ENCODE results near the gene FPGT.

- no peak for TF ChIP-seq ZSCAN20 (CRISPR knock-in tag; IDR thresholded peaks at IDR 0.05)
- no peak for TF ChIP-seq RAD21 (conservative IDR thresholded peaks at IDR 0.05 in 1 of 2, IDR thresholded peaks at IDR 0.05 in 1 of 2)
- TF ChIP-seq POLR2A (IDR thresholded peaks at IDR 0.05; ENCODE audit: low read length), result no peak
- TF ChIP-seq BHLHE40 (IDR thresholded peaks at IDR 0.05; ENCODE audit: low read depth, low read length), result no peak
- TF ChIP-seq HOXA7 (CRISPR knock-in tag; IDR thresholded peaks at IDR 0.05), result no peak
- TF ChIP-seq, protein P1, sequence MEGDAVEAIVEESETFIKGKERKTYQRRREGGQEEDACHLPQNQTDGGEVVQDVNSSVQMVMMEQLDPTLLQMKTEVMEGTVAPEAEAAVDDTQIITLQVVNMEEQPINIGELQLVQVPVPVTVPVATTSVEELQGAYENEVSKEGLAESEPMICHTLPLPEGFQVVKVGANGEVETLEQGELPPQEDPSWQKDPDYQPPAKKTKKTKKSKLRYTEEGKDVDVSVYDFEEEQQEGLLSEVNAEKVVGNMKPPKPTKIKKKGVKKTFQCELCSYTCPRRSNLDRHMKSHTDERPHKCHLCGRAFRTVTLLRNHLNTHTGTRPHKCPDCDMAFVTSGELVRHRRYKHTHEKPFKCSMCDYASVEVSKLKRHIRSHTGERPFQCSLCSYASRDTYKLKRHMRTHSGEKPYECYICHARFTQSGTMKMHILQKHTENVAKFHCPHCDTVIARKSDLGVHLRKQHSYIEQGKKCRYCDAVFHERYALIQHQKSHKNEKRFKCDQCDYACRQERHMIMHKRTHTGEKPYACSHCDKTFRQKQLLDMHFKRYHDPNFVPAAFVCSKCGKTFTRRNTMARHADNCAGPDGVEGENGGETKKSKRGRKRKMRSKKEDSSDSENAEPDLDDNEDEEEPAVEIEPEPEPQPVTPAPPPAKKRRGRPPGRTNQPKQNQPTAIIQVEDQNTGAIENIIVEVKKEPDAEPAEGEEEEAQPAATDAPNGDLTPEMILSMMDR (IDR thresholded peaks at IDR 0.05), result no peak
- TF ChIP-seq SMC3 (IDR thresholded peaks at IDR 0.05), result no peak
- no peak for TF ChIP-seq EP300 (IDR thresholded peaks at IDR 0.05)
- TF ChIP-seq, protein P2, sequence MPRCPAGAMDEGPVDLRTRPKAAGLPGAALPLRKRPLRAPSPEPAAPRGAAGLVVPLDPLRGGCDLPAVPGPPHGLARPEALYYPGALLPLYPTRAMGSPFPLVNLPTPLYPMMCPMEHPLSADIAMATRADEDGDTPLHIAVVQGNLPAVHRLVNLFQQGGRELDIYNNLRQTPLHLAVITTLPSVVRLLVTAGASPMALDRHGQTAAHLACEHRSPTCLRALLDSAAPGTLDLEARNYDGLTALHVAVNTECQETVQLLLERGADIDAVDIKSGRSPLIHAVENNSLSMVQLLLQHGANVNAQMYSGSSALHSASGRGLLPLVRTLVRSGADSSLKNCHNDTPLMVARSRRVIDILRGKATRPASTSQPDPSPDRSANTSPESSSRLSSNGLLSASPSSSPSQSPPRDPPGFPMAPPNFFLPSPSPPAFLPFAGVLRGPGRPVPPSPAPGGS (IDR thresholded peaks at IDR 0.05), result no peak
- no peak for TF ChIP-seq USF2 (IDR thresholded peaks at IDR 0.05)
- TF ChIP-seq RNF2 (IDR thresholded peaks at IDR 0.05; ENCODE audit: borderline replicate concordance, low read depth), result no peak
- TF ChIP-seq RFX5 (IDR thresholded peaks at IDR 0.05), result no peak
- TF ChIP-seq NR3C1 (IDR thresholded peaks at IDR 0.05), result no peak
- TF ChIP-seq JUN (IDR thresholded peaks at IDR 0.05), result no peak
These were observed 50.0 kb downstream of the FPGT start for GRCh38 chr1:74247881-74248528.
